HT1080 (cell line): ENCODE results near the gene NFKB1. TPM values are rescaled to one million over a fixed set of nuclear protein-coding genes. Genes with fewer than 3 reads are reported as not detected.

Experiments
- DNase-seq: peaks from one replicate; pipeline ENCODE4 v3.0.0-alpha.2; 2015; ENCODE audit warnings: low read depth
- total RNA-seq: library from RNA; depleted of rRNA; stranded (reverse); fragments of >200 nt; shearing (Covaris generic); gene quantifications from 2 replicates; pipeline ENCODE4 v1.2.3, GENCODE V29; 2014

The NFKB1 gene
- total RNA-seq, 1 experiment from 2014 or later: 30.8 TPM

GRCh38 chr4:102620697-102621497 lies 119.7 kb downstream of the NFKB1 start:
- DNase-seq: peak; percentile 91

DNA sequence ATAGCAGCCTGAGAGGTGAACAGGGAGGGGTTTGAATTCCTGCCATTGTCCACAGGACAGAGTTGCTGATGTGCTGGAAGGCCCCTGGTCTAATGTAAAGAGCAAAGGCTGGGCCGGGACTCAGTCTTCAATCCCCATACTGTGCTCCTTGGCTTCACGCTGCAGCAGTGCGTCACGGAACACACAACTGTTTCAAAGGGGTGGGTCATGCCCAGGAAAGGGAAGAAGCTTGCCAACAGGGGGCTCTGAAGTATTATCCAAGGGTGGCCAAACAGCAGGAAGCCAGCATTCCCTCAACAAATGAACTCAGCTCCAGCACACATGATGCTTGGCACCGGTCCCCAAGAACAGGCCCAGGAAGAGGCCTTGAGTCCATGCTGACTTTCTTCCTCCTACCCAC lies 122.5 kb downstream of the NFKB1 start:
- DNase-seq: peak; percentile 81

DNA sequence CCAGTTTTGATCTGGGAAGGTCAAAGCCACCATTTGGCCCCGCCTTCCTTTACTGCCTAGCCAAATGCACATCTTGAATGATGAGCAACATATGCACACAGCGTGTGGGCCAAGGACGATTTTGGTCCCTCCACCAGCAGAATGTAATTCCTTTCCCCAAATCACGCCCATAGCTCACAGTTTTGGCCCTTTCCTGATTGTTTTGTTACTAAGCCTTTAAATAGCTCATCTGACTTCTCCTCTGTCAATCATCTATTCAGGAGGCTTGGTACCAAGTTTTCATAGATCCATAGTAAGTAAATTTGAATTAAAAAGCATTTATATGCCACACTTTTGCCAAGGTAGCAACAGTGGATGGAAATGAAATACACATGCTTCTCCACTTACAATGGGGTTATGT lies 123.3 kb downstream of the NFKB1 start:
- no peak for DNase-seq

- DNase-seq: no peak
Measured at GRCh38 chr4:102625232-102625930, 124.2 kb downstream of the NFKB1 start.

- DNase-seq: peak; percentile 97
Measured at GRCh38 chr4:102627831-102628523, 126.8 kb downstream of the NFKB1 start.

DNA sequence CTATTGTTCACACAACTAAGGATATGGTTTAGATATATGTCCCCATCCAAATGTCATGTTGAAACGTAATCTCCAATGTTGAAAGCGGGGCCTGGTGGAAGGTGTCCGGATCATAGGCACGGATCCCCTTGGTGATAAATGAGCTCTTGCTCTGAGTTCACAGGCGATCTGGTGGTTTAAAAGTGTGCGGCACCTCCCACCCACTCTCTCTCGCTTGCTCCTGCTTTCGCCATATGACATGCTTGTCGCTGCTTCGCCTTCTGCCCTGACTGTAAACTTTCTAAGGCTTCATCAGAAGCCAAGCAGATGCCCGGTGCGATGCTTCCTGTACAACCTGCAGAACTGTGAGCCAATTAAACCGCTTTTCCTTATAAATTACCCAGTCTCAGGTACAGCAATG lies 128.5 kb downstream of the NFKB1 start:
- DNase-seq: no peak

- no peak for DNase-seq
Measured at GRCh38 chr4:102631616-102632015, 130.5 kb downstream of the NFKB1 start.

DNA sequence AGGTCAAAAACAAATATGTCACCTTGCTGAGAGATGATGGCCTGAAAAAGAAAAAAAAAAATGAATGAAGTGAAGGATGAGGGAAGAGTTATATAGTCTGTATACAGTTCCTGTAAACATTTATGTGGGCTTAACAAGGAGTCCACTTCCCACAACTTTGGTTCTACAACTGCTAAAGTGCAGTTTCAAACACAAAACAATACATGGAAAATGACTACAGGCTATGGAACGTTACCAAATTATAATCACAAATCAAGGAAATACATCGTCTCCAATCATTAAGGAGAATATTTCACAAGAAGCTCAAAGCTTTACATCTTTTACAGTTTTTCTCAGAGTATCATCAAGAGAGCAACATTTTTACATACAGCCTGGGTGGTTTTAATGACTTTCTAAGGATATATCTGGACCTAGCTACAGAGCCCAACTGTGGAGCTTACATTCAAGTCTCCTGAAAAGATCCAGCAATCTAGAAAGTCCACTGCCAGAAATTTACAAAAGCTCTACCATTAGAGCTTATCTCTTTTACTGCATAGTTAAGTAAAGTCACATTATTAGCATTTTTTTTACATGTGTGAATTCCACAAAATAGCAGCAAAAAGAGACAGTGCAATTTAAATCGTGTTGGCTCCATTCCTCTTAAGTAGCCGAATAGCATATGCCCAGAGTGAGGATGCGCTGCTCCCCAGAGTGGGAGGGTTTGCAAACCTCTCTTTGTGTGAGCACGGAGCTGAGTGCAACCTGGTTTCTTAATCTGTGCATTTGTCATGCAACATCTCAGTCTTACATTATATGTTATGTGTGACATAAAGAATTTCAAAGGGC lies 131.3 kb downstream of the NFKB1 start:
- DNase-seq: no peak

DNA sequence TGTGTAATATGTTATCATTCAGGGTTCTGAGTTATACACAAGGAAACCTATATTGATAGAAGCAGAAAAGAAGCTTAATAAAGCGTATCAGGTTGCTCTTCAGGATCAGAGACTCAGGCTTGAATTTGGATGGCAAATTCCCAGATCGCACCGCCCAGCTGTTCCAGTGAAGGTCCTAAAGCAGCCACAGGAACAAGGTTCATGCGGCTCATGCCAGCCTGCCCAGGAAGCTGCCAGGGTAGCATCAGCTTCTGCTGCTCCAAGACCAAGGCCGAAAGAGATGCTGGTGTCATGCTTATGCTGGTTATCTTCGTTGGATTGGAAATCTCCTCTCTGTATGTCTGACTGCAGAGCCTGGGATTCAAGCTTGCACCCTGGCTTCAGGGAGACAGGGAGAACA lies 131.9 kb downstream of the NFKB1 start:
- no peak for DNase-seq

DNA sequence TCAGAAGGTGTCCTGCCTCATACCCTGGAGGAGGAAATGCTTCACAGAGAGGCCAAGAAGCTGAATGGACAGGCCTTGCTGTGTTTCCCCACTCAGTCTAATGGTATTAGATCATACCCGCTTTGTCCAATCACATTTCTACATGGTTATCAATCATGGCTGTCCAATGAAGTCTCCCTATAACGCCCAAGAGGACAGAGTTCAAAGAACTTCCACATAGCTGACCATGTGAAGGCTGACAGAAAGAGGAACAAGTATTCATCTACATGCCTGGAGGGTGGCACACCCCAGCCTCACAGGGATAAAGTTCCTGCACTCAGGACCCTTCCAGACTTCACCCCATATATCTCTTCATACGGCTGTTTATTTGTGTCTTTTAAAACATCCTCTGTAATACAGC lies 136.2 kb downstream of the NFKB1 start:
- no peak for DNase-seq

DNA sequence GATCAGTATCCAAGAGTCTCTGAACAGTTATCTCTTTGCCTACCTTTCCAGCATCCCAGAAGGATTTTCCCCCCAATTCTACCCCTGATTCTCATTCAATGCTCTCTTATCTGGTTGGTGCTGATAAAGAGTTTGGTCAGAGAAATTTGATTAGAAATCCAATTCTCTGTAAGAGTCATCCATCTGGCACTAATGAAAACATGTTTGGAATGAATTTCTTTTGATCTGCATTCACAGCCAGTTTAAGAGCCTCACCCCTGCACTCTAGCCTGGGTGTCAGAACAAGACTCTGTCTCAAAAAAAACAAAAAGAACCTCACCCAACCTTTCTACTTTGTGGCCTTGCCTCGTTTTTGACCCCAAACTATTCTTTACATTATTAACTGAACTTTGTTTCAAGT lies 137.5 kb downstream of the NFKB1 start:
- no peak for DNase-seq

DNA sequence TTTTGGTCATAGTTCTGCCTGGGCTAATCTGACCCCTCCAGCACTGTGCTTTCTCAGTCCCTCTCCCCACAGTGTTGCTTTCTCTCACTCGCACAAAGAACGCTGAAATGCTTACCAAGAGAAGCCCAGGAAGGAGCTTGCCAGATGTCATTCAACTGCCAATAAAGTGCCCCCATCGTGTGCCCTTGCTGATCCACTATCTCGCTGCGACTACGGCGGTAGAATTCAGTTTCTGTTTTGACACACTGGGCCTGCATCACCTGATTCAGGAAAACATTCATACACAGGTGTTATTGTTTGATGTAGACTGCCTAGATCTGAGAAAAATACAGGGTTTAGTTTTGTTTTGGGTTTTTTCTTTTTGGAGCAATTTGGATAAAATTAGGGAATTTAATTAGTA lies 138.4 kb downstream of the NFKB1 start:
- no peak for DNase-seq

GRCh38 chr4:102640669-102641068 lies 139.5 kb downstream of the NFKB1 start:
- peak; percentile 77 for DNase-seq

DNA sequence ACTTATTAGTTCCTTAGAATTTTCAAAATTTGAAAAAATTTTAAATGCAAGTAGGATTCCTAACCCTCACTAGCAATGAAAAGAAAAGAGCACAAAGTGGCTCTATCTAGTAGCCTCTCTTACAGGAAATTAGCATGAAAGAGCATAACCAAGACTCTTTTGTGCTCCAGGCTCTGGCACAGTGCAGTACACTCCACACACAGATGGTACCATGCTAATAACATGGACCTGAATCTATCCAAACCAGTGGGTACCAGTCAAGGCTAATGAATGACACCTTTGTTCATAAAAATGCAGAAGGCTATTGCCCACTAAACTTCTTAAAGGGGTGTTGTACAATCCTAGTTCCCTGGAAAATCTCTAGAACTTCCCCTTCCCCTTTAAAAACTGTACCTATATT lies 140.6 kb downstream of the NFKB1 start:
- no peak for DNase-seq

- DNase-seq: no peak
Measured at GRCh38 chr4:102642631-102643298, 141.6 kb downstream of the NFKB1 start.

DNA sequence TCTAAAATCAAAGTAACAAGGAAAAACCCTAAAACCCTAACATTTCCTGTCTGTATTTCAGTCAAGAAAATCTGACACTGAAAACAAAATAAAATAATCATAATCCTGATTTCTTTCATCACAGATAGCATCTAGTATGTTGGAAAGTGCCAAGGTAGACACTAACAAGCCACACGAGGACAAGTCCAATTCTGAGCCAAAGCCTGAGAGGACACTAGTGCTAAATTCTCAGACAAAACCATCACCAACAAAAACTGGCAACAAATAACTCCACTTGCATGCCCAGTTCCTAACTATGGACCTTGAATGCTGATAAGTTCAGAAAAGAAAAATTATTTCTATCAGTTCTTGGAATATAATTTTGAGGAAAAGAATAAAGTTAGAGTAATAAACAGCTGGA lies 146.0 kb downstream of the NFKB1 start:
- DNase-seq: no peak

DNA sequence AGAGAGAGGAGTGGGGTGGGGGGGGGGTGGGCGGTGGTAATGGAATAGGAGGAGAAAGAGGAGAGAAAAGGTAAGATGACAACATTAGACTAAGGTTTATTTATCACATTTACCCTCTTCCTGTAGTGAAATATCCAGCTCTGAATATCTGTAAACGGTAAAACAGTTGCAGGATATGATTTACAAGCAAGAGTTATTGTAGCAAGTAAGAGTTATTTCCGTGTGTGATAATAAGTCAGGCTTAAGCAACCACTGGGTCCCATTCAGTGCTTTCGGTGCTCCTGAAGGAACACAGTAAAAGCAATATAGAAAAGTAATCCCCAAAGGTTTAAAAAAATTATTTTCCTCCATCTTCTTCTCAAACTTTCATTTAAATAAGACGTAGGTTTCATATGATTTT lies 156.0 kb downstream of the NFKB1 start:
- no peak for DNase-seq

DNA sequence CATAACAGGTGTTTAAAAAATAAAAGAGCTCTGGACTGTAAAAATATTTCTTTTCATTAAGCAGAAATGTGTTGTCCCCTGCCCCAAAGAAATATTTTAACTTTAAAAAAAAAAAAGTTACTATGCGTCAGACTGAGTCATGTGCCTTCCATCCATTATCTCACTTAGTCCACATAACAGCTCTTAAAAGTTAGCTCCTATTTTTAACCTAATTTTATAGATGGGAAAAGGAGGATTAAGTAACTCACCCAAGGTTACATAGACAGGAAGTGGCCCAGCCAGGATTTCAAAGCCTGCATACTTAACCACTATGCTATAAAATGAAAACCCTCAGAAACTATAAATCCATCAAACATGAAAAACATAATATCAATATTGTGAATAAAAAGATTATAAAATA lies 161.9 kb downstream of the NFKB1 start:
- DNase-seq: peak; percentile 89

DNA sequence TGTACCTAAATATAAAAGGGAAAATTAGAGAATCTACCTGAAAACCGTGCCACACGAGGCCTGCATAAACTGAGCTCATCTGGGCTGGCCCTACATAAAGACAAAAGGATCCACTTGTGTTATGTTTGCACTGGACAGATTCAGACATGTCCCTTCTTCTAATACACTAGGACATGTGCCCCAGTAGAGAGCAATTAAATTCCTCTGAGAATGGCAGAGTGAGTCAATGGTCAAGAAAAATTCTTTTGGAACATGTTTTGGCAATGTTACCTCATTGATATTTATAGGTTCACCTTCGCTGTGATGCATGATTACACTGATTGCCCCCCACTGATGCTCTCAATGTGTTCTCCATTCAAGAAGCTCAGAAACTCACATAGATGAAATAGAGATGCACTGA lies 164.4 kb downstream of the NFKB1 start:
- no peak for DNase-seq
